Fibroblast of lung (primary cell): ENCODE measurements around the gene CNNM4. TPM values are rescaled to one million over a fixed set of nuclear protein-coding genes. Genes with fewer than 3 reads are reported as not detected.

Experiments
- DNase-seq, 2 donors: peaks; one replicate each; pipeline versions ENCODE4 v3.0.0 to v3.0.0-alpha.2; 2010; ENCODE audit warnings: low read depth in 2 of 2
- H2AFZ ChIP-seq: 2 replicates; pipeline ENCODE4 v1.5.1; 2012; ENCODE audit warnings: low read length, control low read depth, inconsistent platforms
- H3K27ac ChIP-seq: 2 replicates; pipeline ENCODE4 v1.5.1; 2011; ENCODE audit warnings: low read length, control low read depth; ENCODE audit not compliant: insufficient read depth
- H3K27me3 ChIP-seq: 2 replicates; pipeline ENCODE4 v1.5.1; 2011; ENCODE audit warnings: mild to moderate bottlenecking, low read length; ENCODE audit not compliant: control insufficient read depth, insufficient read depth
- H3K36me3 ChIP-seq: 2 replicates; pipeline ENCODE4 v1.5.1; 2011; ENCODE audit warnings: low read length; ENCODE audit not compliant: control insufficient read depth, insufficient read depth
- H3K4me1 ChIP-seq: 2 replicates; pipeline ENCODE4 v1.5.1; 2011; ENCODE audit warnings: low read length; ENCODE audit not compliant: control insufficient read depth, insufficient read depth; ENCODE audit errors: extremely low read depth
- H3K4me2 ChIP-seq: 2 replicates; pipeline ENCODE4 v1.5.1; 2011; ENCODE audit warnings: low read length, control low read depth; ENCODE audit not compliant: insufficient read depth; ENCODE audit errors: extremely low read depth
- H3K4me3 ChIP-seq, 4 experiments: fragments of 200-600 bp in 1 of 4; sonication (generic) in 1 of 4; replicated peaks in 1 of 4; 2 replicates each; pipeline ENCODE4 v1.5.1; 2011 to 2016; ENCODE audit warnings: low read length in 4 of 4, low read depth in 3 of 4, mild to moderate bottlenecking in 3 of 4, control low read depth in 2 of 4, inconsistent platforms in 1 of 4, mixed read lengths in 1 of 4; ENCODE audit not compliant: insufficient read depth in 1 of 4; ENCODE audit errors: control extremely low read depth in 1 of 4
- H3K79me2 ChIP-seq: 2 replicates; pipeline ENCODE4 v1.5.1; 2012; ENCODE audit warnings: mild to moderate bottlenecking, low read length, inconsistent platforms; ENCODE audit not compliant: control insufficient read depth, insufficient read depth
- H3K9ac ChIP-seq: 2 replicates; pipeline ENCODE4 v1.5.1; 2011; ENCODE audit warnings: mild to moderate bottlenecking, low read length, control low read depth; ENCODE audit not compliant: insufficient read depth
- H3K9me3 ChIP-seq: 2 replicates; pipeline ENCODE4 v1.5.1; 2012; ENCODE audit warnings: low read depth, low read length; ENCODE audit not compliant: control insufficient read depth, insufficient read depth
- H4K20me1 ChIP-seq: 2 replicates; pipeline ENCODE4 v1.5.1; 2011; ENCODE audit warnings: low read length; ENCODE audit not compliant: control insufficient read depth, insufficient read depth; ENCODE audit errors: extremely low read depth
- EZH2 ChIP-seq: IDR thresholded peaks from 2 replicates; pipeline ENCODE4 v1.5.1; 2012; ENCODE audit warnings: low read length, control low read depth, mild to moderate bottlenecking; ENCODE audit errors: missing control alignments
- polyA plus RNA-seq, 2 donors: library from polyadenylated mRNA; depleted of rRNA in 1 of 2; stranded (reverse) in 1 of 2; unstranded in 1 of 2; fragments of >200 nt; gene quantifications; 2 replicates each; pipeline ENCODE4 v1.2.1, GENCODE V29; 2011 to 2012; ENCODE audit warnings: missing spikeins in 1 of 2
- total RNA-seq: library from RNA; depleted of rRNA; stranded (reverse); fragments of >200 nt; gene quantifications from 2 replicates; pipeline ENCODE4 v1.2.1, GENCODE V29; 2014
- TF ChIP-seq, protein P1 (sequence below), 2 donors: IDR thresholded peaks in 1 of 2; conservative IDR thresholded peaks in 1 of 2; 1 replicate in 1 of 2; 2 replicates in 1 of 2; pipeline ENCODE4 v1.5.1; 2011 to 2012; ENCODE audit warnings: low read length in 2 of 2, control low read depth in 1 of 2, inconsistent platforms in 1 of 2, low read depth in 1 of 2, mild to moderate bottlenecking in 1 of 2

Gene CNNM4
- total and polyA plus RNA-seq, 2 donors (not counting 1 experiment from before 2014, with no cell fraction given) = 3.3 to 3.5 TPM

DNA sequence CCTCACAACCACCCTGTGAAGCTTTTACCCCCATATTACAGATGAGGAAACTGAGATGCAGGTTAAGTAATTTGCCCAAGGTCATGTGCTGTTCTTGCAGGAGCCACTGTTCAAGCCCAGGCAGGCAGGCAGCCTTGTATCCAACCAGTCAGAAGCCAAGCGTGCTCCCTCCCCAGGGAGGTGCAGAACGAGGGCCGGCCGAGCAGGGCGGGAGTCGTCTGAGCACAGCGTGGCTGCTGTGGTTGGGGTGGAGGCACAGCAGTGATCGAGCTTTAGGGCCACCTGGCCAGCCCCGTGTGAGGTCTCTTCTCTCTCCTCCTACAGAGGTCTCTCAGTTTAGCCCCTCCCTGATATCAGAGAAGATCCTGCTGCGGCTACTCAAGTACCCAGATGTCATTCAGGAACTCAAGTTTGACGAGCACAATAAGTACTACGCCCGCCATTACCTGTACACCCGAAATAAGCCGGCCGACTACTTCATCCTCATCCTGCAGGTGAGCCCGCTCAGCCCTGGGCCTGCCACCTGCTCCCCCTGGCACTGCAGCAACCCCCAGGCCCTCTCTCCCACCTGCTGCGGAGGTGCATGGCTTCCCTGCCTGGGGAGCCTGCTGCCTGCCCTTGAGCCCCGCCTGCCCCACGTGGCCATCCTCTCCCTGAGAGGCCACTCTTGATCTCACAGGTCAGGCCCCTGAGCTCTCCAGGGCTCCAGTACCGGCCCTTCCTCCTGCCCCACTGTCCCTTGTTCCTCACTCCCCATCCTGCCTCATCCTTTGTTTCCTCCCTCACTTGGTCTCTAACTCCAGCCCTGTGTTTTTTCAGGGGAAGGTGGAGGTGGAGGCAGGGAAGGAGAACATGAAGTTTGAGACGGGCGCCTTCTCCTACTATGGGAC, 38.3 kb downstream of the CNNM4 start:
- no peak overlapping the region for H2AFZ ChIP-seq
- DNase-seq = no peak
- no peaks in the 10 kb centered on the region for H3K4me1 ChIP-seq
- no peak overlapping the region for H3K4me3 ChIP-seq
- H3K36me3 ChIP-seq = peaks cover 2% of the 10 kb centered on the region
- no peaks in the 10 kb centered on the region for H3K9me3 ChIP-seq
- H3K27ac ChIP-seq = no peak overlapping the region
- H3K4me2 ChIP-seq = no peak overlapping the region
- no peak overlapping the region for H3K9ac ChIP-seq
- H3K27me3 ChIP-seq = no peaks in the 10 kb centered on the region
- no peaks in the 10 kb centered on the region for H4K20me1 ChIP-seq
- TF ChIP-seq, protein P1, sequence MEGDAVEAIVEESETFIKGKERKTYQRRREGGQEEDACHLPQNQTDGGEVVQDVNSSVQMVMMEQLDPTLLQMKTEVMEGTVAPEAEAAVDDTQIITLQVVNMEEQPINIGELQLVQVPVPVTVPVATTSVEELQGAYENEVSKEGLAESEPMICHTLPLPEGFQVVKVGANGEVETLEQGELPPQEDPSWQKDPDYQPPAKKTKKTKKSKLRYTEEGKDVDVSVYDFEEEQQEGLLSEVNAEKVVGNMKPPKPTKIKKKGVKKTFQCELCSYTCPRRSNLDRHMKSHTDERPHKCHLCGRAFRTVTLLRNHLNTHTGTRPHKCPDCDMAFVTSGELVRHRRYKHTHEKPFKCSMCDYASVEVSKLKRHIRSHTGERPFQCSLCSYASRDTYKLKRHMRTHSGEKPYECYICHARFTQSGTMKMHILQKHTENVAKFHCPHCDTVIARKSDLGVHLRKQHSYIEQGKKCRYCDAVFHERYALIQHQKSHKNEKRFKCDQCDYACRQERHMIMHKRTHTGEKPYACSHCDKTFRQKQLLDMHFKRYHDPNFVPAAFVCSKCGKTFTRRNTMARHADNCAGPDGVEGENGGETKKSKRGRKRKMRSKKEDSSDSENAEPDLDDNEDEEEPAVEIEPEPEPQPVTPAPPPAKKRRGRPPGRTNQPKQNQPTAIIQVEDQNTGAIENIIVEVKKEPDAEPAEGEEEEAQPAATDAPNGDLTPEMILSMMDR (conservative IDR thresholded peaks at IDR 0.05 in 1 of 2, IDR thresholded peaks at IDR 0.05 in 1 of 2; ENCODE audit: low read depth in 1 of 2, low read length in 2 of 2) = no peak
- TF ChIP-seq EZH2 = no peak
- no peaks in the 10 kb centered on the region for H3K79me2 ChIP-seq

DNA sequence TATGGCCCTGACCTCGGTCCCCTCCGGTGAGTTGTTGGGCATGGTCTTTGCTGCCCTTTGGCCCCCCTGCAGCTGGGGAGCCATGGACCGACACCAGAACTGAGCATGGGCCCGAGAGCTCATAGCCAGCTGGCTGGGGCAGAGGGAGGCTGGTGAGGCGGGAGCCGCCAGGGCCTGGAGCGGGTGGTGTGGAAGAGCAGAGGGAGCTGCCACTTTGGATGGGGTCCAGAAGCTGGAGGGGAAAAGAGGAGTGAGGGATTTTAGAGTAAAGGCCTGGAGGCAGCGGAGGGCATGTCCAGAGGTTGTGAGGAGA, 38.9 kb downstream of the CNNM4 start:
- Histone ChIP-seq H3K4me3 (no peak overlapping the region), H3K9ac (no peak overlapping the region), H3K79me2 (no peaks in the 10 kb centered on the region), H3K4me1 (no peaks in the 10 kb centered on the region), H4K20me1 (no peaks in the 10 kb centered on the region), H3K27ac (no peak overlapping the region), H3K9me3 (no peaks in the 10 kb centered on the region), H3K4me2 (no peak overlapping the region), H3K36me3 (peaks cover 2% of the 10 kb centered on the region), H2AFZ (no peak overlapping the region), H3K27me3 (no peaks in the 10 kb centered on the region)
- TF ChIP-seq, protein P1 (conservative IDR thresholded peaks at IDR 0.05 in 1 of 2, IDR thresholded peaks at IDR 0.05 in 1 of 2; ENCODE audit: low read depth in 1 of 2, low read length in 2 of 2) = no peak
- no peak for TF ChIP-seq EZH2
- DNase-seq = no peak

DNA sequence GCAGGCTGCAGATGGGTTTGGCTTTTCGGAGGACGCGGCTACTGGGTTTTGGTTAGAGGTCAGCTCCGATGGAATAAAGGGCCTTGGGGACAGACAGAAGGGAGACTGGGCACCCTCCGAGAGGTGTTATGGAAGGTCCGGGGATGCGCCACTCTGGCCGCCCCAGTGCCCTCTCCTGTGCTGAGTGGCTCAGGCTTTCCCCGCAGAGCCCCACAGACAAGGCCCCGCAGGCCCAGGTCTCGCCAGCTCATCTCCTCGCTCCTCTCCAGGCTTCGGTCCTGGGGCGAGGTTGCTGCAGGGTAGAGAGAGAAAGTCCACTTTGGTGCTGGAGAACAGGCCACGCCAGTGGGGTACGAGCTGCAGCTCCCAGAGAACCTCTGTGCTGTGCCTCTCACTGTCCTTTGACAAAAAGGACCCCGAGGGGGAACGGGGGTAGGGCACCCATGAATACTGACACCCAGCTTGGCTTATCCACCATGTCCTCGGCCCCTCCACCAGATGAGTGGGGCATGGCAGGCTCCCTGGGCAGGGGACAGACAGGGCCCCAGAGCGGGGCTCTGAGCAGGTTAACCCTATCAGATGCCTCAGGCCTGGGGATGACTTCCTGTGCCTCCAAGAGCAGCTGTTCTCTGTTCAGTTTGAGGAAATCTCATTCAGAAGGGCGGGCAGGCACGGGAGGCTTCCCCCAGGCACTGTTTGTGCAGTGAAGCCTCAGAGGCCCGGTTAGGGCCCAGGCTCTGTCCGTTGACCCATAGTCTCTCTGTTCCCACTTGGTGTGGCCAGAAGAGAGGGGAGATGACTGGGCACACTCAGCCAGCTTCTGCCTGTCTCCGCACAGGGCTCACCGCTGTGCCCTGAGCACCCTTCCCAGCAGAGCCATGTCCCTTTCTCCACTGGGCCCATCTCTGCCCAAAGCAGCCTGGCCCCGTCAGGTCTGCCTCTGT, 39.6 kb downstream of the CNNM4 start:
- no peak overlapping the region for H3K4me3 ChIP-seq
- TF ChIP-seq, protein P1 (conservative IDR thresholded peaks at IDR 0.05 in 1 of 2, IDR thresholded peaks at IDR 0.05 in 1 of 2; ENCODE audit: low read depth in 1 of 2, low read length in 2 of 2) = no peak
- no peak for TF ChIP-seq EZH2
- DNase-seq = no peak
- no peaks in the 10 kb centered on the region for H3K79me2 ChIP-seq
- H3K9me3 ChIP-seq = no peaks in the 10 kb centered on the region
- no peaks in the 10 kb centered on the region for H3K4me1 ChIP-seq
- peak overlapping the region; percentile 39 for H2AFZ ChIP-seq
- H3K4me2 ChIP-seq = no peak overlapping the region
- no peaks in the 10 kb centered on the region for H3K27me3 ChIP-seq
- H3K9ac ChIP-seq = no peak overlapping the region
- H3K27ac ChIP-seq = no peak overlapping the region
- peaks cover 2% of the 10 kb centered on the region for H3K36me3 ChIP-seq
- no peaks in the 10 kb centered on the region for H4K20me1 ChIP-seq
